ENCODE results near the gene ERCC8.
"Not testable (repeated sequence)": the region's sequence is repeated elsewhere in the genome, so short reads cannot be mapped to it uniquely, and the experiment has no call there.

ERCC8 gene

DNA sequence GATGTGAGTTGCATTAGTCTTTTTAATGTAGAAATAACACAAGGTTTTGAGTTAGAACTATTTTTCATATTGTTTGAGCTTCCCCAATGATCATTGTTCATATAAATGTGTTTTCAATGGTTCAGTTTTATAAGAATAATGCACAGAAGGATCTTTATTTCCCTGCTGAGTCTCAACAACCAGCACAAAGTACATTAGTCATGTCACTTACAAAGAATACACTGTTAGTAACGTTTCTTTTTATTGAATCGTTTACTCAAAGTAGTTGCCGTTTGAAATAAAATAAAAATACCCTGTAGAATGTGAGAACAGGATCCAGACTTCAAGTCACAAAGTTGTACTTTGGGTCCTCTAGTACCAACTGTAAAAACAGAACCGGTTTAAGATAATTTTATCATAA, 41.5 kb downstream of the ERCC8 start:
- DNase-seq, result no peak

- DNase-seq, result no peak
Observed at GRCh38 chr5:60896991-60897390, 47.9 kb downstream of the ERCC8 start.

DNA sequence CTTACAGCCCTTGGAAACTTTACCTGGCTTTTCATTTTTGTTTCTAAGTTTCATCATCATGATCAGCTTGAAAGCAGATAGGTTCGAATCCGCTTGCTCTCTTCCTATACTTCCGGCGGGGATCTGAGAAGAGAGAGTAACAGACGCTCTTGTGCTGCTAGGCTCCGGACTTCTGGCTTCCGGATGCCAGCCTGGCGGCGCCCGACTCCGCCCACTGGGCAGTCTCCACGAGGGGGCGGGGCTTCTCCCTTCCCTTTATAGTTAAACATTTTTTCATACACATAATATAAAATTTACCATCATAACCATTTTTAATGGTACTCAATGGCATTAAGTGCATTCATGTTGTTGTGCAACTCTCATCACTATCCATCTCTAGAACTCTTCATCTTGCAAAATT, 51.3 kb downstream of the ERCC8 start:
- DNase-seq, result no peak

GRCh38 chr5:60891667-60892066, 53.2 kb downstream of the ERCC8 start:
- DNase-seq, result no peak

GRCh38 chr5:60888359-60889061, 56.4 kb downstream of the ERCC8 start:
- DNase-seq, result no peak

DNA sequence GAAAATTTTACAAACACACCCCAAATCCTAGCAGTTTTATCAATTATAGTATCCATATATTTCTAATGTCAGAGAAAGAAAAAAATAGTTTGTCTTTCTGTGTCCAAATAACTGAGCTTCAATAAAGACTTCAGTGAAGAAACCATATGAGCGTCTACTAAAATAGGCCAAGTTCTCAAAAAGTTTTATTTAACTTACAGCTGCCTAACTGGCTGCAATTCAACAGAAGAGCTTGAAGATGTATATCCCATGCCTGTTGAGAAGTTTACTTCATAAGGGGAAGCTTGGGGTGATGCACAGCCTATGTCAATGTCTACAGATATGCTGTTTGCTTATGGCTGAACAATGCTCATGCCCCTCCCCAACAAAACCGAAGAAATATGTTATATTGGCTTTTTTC, 57.1 kb downstream of the ERCC8 start:
- DNase-seq, result no peak

DNA sequence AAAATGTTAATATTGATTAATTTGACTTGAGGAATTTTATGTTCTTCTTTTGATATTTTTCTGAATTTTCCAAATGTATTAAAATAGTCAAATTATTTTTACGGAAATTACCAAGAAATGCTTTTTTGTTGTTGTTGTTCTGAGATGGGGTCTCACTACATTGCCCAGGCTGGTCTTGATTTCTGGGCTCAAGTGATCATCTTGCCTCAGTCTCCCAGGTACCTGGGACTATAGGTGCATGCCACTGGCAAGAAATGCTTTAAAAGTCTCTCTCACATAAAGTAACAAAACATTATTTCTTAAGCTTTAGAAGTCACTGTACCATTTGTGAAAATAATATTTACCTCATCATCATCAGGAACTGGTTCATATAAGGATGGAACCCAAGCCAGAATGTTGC, 57.8 kb downstream of the ERCC8 start:
- no peak for DNase-seq

DNA sequence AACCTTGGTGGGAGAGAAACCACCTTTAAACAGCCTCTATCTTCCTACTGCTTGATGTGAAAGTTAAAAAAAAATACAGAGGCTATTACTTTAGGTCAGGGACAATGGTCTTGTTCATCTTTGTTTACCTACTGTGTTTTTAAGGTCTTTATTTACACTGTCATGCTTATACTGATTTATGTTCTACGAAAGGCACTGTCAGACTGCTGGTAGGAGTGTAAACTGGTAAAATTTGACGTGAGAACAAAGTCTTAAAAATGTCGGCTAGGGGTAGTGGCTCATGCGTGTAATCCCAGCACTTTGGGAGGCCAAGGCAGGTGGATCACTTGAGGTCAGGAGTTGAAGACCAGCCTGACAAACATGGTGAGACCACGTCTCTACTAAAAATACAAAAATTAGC, 58.7 kb downstream of the ERCC8 start:
- DNase-seq, result no peak

DNA sequence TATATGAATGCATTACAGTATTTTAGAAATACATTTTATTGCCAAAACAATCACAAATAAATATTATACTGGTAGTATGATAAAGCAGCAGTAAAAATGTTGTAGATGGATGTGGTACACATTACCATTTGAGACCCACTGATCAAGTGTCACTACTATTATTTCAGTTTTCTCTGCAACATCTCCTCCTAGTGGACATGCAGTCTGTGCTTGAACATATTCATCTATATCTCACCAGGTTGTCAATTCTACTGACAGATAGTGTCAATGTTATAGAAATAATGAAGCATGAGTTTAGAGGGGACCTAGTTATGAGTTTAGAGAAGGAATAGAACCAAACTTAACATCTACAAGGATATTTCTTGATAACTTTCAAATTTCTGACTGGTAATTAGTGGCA, 61.6 kb downstream of the ERCC8 start:
- DNase-seq, result no peak

DNA sequence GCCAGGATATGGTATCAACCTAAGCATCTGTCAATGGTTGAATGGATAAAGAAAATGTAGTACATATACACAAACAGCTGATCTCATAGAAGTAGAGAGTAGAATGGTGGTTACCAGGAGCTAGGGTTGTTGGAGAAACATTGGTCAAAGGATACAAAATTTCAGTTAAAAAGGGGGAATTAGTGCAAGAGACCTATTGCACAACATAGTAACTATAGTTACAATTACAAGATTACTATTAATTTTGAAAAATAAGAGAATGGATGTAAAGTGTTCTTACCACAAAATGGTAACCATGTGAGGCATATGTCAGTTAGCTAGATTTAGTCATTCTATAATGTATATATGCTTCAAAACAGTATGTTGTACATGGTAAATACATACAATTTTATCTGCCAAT, 72.0 kb downstream of the ERCC8 start:
- DNase-seq, result no peak

DNA sequence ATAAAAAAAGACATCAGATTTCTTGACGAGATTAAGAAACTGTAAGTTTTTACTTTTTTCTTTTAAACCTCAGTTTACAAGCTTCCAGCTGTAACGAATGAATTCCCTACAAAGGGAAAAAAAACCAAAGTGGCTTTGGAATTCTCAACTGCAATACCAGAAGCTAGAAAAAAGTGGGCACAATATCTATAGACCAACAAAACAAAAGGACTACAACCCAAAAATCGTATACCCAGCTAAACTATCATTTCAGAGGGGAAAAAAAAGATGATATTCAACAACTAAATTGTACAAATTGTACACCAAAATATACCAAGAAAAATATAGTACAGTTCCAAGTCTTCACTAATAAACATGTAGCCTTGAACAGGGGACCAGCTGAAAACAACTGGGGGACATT, 74.0 kb downstream of the ERCC8 start:
- no peak for DNase-seq

- DNase-seq, result not testable (repeated sequence)
Observed at GRCh38 chr5:60860572-60860971, 84.3 kb downstream of the ERCC8 start.

GRCh38 chr5:60856066-60856465, 88.8 kb downstream of the ERCC8 start:
- DNase-seq, result no peak

DNA sequence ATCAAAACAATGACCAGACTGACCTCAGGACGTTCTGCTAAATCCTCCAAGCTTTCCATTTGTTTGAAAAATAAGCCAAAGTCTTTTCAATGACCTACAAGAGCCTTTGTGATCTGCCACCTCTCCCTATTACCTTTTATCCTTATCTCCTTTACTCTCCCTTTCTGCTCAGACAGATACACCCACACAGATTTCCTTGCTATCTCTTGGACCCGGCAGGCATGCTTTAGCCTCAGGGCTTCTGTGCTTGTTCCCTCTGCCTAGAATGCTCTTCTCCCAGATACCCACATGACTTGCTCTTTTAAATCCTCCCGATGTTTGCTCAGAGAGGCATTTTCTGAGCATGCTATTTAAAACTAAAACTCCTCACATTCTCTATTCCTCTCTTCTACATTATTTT, 91.9 kb downstream of the ERCC8 start:
- DNase-seq, result no peak

GRCh38 chr5:60852317-60852716, 92.6 kb downstream of the ERCC8 start:
- no peak for DNase-seq

- DNase-seq, result no peak
Observed at GRCh38 chr5:60851626-60852025, 93.2 kb downstream of the ERCC8 start.

DNA sequence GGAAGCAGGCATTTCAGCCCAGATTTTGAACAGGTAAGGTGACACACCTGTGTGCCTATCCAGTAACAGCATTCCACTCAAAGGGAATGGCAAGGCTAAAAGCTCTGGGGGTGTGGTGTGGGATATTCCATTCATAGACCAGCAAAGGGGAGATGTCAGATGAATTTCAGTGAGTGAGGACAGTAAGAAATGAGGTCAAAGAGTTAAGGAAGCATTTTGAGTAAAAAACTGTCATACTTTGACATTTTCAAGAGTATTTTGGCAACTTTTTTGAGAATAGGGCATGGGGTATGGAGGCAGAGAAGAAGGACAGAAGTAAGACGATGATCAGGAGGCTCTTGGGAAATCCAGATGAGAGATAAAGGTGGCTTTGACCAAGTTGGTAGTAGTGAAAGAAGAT, 98.6 kb downstream of the ERCC8 start:
- DNase-seq, result no peak

GRCh38 chr5:60843936-60844905, 100.6 kb downstream of the ERCC8 start, which contains the start of gene ELOVL7:
Gene ELOVL7, minus strand, starts transcription at chr5:60844269. Its CDS starts 56,872 bp downstream, at chr5:60787397.
- no peak for DNase-seq

- no peak for DNase-seq
Observed at GRCh38 chr5:60843386-60843935, 101.4 kb downstream of the ERCC8 start.

- DNase-seq, result no peak
Observed at GRCh38 chr5:60842871-60843385, 101.9 kb downstream of the ERCC8 start.

GRCh38 chr5:60841361-60841760, 103.5 kb downstream of the ERCC8 start:
- DNase-seq, result no peak

DNA sequence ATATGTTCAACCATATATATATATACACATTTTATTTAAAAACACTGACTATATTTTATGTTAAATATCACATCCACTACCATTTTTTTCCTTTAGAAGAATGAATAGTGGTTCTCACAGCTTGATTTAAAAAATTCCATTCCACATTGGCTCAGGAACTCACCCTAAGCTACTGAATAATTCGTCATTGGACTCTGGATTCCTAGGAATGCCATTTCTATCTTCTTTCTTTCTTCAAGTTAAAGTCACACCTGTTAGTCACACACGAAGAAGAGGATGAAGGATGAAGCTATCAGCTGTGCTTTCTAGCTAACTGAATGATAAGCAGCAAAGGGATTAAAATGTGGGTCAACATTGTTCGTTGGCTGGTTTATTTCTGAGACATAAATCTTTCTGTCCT, 108.7 kb downstream of the ERCC8 start:
- DNase-seq, result no peak

GRCh38 chr5:60835554-60835953, 109.3 kb downstream of the ERCC8 start:
- DNase-seq, result no peak

- no peak for DNase-seq
Observed at GRCh38 chr5:60833520-60833919, 111.3 kb downstream of the ERCC8 start.
